NCI-H187 treated with DMSO at 0.1 percent for 48 hours (cell line): ENCODE measurements around the gene HDDC2.
A peak's percentile ranks its signal among the peaks of the same experiment; 100 is the strongest.

ENCODE experiments used
- DNase-seq: peaks from one replicate; lab custom pipeline; 2025; lab: John Stamatoyannopoulos, UW

HDDC2 gene, protein sequence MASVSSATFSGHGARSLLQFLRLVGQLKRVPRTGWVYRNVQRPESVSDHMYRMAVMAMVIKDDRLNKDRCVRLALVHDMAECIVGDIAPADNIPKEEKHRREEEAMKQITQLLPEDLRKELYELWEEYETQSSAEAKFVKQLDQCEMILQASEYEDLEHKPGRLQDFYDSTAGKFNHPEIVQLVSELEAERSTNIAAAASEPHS

DNA sequence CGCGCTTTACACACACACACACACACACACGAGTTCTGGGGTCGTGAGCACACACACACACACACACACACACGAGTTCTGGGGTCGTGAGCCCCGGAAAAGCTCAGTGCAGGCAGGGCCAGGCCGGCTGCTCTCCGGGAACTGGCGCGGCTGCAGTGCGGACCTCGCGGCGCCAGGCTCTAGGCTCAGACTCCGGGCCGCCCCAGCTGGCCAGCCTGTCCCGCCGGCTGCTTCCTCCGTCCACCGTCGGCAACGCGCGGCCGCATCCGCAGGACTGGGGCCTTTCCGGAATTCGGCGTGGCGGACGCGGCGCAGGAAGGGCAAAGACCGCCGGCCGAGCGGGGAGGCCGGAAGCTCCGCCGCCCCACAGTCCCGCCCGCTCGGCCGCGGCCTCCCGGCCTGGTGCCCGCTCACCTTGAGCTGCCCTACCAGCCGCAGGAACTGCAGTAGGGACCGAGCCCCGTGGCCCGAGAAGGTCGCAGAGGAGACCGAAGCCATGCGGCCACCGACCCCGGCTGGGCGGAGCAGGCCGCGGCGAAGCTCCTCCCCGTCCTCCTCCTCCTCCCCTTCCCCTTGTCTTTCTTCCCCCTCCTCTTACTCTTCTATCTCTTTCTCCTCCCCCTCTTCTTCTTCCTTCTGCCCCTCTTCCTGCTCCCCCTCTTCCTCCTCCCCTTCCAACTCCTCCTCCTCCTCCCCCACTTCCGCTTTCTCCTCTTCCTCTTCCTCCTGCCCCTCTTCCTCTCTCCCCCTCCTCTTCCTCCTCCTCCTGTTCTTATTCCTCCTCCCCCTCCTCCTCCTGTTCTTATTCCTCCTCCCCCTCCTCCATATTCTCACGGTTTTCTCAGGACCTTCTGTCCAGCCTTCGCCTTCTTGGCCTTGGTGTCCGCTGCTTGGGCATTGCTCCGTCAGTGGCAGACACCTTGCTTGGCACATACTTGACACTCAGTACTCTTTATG lies at the start of gene HDDC2:
TSS of gene HDDC2 (minus strand) at position 533 of the 957 bp plus-strand sequence. CDS start at position 498, 35 bp downstream.
- no peak for DNase-seq

DNA sequence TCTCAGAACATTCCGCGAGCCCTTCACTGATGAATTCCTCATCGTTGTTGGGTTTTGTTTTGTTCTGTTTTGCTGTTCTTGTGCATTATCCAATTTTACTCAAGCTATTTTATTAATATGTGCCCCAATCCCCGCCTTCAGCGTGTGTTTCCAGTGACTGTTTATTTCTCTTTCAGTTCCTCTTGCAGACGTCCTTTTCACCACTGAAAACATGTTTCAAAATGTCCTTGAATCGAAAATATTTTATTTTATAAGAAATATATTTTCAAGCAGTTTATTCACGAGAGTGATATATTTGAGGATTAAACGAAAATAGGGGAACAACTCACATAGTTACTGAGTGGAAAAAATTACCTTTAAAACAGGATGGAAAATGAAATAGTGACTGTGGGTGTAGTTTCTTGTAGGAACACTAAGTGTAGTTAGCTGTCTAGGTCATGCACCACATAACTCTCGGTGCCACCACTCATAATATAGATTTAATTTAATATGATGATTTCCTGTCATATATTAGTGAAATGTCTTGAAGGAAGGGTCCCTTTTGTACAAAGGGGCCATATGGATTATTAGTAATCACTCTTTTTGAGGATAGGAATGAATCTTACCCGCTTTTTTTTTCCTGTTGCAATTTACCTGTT lies 45.3 kb upstream of the HDDC2 start:
- no peak for DNase-seq

DNA sequence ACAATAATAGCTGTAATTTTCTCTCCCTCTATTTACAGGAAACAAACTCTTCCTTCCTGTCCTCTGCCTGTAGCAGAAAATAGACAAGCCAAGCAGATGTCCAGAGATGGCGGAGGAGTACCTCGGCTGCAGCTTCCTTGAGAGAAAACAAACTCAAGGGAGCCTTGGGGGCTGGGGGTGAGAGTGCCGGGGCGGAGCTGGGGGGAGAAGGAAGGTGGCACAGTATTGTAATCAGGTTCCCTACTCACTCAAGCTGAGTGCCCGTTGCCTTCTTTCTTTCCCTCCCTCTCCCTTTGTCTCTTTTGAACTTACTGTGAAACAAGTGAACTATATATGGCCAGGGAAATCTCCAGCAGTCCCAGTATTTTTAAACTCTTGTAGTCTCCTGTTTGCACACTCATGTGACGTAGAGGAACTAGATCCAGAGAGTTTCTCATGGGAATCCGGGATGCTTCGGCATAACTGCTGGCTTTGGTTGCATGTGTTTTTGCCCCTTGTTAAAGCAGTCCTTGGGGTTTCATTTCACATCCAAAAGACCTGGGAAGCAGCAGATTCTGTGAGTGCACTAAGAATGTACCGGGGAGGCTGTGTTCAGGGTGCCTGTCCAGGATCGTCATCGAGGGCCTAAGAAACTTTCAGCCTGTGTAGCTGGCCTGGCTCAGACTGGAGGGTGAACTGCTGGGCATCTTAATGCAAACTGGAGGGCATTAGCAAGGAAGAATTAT lies 44.6 kb upstream of the HDDC2 start:
- no peak for DNase-seq

DNA sequence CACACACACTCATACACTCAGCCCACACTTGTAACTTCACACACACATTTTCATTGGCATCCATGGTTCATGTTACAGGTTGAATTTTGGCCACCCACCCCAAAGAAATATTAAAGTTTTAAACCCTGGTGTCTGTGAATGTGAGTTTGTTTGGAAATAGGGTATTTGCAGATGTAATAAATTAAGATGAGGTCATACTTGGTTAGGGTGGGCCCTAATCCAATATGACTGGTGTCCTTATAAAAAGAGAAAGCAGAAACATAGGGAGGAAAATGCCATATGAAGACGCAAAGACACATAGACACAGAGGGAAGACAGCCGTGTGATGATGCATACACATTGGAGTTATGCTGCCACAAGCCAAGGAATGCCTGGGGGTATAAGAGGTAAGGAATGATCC lies 39.7 kb upstream of the HDDC2 start:
- DNase-seq, result no peak

DNA sequence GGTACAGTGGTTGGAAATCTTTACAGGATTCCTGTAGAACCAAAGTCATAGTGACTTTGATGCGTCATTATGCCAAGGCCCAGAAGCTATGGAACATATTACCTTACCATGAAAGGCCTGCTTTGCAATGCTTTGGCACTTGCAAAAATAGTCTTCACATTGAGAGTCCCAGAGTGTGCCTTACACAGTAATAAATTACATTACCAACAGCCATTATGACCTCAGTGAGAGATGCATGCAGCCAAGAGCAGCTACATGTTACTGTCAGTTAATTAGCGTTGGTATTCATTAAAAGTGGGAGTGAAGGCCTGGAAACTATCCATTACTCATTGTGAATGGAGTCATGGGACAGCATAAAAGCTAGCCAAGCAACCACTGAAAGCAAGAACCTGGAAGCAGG lies 39.2 kb upstream of the HDDC2 start:
- DNase-seq, result no peak

DNA sequence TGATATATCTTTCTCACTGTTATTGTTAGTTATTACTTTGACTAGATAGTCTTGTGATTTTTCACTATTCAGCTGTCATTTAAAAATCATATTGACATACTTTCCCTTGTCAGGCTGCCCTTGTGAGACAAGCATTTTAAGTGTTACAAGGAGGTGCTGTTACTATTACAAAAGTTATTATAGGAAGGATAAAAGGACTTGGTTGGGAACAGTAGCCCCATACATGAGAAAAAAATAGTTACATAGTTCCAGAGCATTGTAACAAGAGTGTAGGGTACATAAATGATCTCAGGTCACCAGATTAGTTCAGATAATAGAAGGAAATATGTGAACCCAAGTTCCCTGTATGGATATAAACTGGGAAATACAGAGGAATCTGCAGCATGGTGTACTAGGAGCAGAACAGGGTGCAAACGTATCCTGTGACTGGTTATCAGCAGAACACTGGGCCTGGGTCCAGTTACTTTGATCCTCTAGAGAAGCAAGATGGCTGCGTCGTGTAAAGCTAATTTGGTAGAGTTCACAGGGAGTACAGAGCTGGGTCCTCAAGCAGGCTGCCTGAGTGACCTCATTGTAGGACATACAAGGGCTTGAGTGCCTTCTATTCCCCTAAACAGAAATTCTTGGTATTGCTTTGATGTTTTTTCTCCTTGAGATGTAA lies 38.5 kb upstream of the HDDC2 start:
- DNase-seq, result no peak

DNA sequence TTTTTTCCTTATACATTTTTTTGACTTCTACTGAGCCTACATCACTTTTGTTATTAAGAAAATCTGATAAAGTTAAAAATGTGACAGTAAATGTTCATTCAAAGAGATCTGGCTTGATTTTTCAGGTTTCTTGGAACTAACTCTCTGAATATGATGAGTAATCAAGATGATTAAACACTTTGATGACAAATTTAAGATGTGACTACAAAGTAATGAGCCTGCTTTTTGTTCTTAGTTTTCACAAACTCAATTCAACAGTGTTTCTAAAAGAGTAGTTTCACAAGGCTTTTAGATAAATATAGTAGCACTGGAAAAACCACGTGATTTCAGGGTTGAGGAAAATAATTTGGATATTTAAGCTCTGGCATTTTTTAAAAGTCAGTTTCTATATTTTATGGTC lies 37.9 kb upstream of the HDDC2 start:
- DNase-seq, result no peak

DNA sequence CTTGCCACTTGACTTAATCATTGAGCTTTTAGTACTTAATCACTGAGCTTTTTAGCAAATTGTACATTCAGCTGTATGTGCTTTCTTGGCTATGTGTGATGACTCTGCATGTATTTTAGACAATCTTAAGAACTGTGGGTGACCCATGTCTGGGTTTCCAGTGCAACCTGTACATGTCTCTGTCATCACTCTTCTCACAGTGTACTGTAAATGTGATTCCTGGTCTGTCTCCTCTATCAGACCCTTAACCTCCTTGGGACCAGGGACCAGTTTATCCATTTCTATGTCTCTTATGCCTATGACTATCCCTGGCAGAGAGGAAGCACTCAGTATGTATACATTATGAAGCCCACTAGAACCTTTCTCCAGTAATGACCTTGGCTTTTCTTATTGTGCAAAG lies 36.6 kb upstream of the HDDC2 start:
- no peak for DNase-seq

DNA sequence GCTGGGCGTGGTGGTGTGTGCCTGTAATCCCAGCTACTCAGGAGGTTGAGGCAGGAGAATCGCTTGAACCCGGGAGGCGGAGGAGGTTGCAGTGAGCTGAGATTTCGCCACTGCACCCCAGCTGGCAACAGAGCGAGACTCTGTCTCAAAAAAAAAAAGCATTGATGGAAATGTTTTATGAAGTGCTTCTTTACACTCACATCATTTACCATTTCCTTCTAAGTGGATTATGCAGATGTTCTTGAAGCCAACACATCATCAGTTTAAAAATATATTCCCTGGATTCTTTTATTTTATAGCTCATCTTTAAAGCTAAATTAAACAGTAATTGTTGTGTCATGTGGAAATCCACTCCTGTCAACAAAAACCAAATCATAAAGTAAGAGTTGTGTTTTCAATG lies 35.9 kb upstream of the HDDC2 start:
- DNase-seq, result no peak

DNA sequence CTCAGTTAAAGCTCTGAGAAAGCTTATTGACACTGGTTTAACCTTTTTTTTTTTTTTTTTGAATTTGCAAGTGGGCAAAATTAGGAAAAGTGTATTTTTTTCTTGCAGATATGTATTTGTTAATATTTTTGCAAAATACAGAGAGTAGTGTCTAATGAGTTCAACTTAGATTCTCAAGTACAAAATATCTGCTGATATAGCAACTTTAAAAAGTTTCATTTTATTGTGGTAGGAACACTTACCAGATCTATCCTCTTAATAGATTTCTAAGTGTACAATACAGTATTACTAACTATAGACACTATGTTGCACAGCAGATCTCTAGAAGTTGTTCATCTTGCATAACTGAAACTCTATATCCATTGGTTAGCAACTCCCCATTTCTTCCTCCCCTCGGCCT lies 30.9 kb upstream of the HDDC2 start:
- DNase-seq, result no peak

DNA sequence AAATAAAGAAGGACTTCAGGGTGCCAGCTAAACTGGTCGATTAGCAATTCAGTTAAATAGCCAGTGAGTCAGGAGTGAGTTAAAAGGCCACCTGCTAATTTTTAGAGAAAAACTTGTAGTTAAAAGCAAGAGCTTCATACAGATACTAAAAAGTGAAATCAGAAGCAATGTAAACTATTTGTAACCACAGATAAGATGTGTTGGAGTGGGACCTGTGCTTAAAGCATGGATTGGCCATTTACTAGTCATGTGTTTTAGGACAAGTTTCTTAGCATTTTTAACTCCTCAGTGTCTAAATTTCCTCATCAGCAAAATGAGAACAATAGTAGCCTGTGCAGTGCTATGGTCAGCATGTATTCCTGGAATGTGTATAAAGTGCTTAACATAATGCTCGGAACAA lies 23.8 kb upstream of the HDDC2 start:
- no peak for DNase-seq

DNA sequence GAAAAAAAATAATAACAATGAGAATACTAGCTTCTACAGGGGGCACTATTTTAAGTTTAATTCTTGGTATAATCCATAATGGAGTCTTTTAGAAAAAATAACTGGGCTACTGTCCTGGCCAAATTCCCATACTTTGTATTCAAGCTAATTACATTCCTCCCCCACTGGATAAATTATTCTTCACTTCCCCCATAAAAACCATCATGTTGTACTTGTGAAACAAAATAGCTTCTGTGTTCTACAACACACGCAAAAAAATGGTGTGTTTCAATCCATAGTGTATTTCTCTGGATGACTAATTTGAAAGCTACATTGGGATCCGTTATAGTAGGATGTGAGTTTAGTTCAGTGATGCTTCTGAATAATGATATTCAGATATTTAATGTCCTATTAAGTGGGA lies 21.6 kb upstream of the HDDC2 start:
- DNase-seq, result no peak

DNA sequence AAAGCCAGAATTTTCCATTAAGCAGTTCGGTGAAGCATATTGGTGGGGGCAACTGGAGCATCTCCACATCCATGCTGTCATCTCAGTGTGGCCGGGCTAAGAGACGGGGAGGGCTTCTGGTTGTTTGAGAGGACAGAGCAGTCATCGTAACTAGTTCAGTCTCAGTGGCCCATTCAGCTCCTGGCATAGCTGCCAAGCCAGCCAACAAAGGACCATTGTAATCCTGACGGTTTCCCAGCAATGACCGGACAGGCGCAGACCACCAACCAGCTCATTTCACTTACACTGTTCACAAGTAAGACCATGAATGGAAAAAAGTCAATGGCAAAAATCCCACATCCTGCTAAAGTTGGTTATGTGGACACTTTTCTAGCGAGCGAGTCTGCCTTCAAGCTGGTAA lies 14.9 kb upstream of the HDDC2 start:
- no peak for DNase-seq

DNA sequence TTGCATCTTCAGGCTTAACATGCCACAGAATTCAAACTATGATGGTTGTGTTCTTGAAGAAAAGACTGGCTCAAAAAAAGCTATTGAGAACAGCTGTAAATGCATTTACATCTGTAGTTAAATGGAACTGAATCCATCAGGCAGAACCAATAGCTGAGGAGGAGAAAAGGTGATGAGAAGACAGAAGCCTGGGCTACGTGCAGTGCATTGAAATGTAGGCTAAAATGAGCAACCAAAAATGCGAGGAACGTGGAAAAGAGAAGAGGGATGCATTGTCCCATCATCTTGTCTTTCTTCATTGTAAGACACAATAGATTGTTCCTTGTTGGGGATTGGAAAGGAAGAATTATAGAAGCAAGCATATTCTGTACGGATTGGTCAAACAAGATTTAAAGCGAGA lies 13.8 kb upstream of the HDDC2 start:
- no peak for DNase-seq

DNA sequence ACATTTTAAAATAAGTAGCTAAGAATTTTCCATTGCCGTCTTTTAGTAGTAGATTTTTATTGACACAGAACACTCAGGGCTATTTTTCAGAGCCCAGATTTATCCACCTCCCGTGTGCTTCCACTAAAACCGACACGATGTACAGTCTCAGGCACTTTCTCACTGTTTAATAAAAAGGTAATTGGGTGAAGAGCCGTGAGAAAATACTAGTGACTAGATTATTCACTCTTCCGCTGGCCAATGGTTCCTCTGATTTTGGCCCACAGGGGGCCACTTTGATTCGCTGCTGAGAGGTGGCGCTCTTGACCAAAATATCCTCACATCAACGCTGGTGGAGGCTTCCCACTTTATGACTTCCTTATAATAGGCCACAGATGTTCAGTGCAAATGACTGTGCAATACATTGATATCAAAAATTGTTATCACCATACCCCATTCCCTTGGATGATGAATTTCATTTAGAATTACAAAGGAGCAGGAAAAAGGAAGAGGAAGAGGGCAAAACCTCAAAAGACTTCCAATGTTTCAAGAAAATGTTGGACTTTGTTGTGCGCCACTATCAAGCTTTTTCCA lies 12.3 kb upstream of the HDDC2 start:
- DNase-seq, result peak; percentile 25

DNA sequence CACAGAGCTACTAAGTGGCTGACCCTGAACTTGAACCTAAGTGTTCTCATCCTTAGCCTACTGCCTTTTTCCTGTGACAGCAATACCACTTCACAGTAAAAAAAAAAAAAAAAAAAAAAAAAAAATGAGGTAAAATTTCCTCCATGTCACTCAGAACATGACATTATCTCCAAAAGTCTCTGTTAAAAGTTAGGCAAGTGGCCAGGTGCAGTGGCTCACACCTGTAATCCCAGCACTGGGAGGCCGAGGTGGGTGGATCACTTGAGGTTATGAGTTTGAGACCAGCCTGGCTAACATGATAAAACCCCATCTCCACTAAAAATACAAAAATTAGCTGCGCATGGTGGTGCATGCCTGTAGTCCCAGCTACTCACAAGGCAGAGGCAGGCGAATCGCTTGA lies 11.2 kb upstream of the HDDC2 start:
- no peak for DNase-seq

DNA sequence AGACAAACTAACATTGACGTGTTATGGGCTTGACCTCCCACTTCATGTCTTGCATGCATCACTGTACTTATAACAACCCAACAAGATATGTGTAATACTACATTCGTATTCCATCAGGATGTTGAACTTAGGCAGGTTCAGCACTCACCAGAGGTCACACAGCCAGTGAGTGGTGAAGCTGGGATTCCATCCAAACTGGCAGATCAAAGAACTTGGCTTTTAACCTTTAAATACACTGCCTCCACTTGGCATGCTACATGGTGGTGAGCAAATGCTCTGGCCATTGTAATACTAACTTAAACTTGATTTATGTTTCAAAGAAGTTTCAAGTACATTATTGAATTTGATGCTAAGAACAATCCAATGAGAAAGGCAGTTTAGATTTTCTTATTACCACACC lies 10.7 kb upstream of the HDDC2 start:
- no peak for DNase-seq

DNA sequence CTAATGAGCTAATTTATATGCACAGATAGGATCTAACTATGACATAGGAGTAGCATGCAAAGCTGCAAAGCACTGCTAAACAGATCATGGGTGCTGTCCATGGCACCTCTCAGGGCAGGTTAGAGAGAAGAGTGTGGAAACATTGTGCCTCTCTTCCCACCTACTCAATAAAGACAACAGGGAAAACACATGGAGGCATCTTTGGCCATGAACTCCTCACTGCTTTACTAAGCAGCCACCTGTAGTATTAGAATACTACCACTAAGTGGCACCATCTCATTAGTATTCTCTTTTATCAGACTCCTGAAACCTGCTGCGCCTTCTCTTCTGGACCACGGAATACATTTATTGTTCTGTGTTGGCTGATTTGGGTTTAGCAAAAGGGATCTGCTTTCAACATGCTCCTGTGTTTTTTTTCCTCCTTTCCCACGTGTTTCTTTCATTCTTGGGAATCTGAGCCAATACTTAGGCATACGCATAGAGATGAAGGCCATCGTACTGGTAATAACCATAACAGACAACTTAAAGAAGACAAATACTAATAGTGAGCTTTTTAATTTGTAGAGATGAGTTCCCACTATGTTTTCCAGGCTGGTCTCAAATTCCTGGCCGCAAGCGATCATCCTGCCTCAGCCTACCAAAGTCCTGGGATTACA lies 9.4 kb upstream of the HDDC2 start:
- peak; percentile 46 for DNase-seq

DNA sequence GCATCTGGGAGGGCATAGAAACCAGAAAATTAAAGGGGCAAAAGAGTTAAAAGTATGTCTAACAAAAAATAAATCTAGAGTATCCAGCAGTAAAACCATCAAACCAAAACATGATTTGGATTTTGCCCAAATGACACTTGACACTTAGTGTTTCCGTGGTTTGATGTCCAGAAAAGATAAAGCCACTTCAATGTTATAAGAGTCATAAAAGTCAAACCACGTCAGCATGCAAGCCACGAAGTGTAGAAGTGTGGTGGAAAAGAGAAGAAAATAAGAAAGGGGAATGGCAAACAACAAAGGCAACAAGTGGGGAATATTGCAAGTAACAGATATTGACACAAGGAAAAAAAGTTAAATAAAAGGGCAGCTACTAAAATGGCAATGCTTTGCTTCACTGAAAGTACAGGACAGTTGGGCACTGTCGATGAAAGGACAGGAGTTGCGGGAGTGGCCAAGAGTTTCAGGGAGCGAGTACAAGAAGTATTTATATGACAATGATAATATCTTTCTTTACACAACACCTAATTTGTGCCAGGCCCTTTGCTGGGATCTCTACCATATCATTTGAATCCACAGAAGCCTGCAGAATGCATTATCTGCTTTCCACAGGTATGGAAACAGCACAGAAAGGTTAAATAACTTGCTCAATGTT lies 6.3 kb upstream of the HDDC2 start:
- no peak for DNase-seq

DNA sequence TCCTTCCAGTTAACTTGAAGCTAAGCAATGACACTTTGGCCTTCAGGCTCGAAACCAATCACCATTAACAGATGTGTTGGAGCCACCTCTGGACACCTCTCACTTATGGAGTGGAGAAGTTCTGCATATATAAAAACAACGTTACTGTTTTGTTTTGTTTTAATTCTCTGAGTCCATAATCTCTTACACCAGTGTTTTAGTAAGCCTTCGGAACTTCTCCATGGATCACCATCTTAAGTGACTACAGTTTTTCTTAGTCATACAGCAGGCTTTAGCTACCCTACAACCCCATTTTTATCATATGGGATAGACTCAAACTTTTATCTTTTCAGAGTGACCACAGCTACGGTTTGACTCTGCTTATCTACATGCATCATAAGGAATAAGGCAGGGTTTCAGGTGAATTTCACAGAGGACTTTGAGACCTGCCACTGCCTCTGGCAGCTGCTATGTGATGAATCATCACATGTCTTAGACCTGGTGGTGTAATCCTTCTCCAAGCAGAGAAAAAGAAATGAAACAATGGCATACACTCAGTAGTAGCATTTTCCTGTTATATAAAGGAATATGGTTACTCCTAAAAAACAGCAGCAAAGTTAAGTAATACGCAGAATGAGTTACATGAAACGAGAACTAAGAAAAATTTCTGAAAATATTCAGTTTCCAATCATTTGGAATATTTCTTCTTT lies 5.5 kb upstream of the HDDC2 start:
- DNase-seq, result no peak
